ENCODE measurements around the gene THOC6. TPM values are rescaled to one million over a fixed set of nuclear protein-coding genes. Genes with fewer than 3 reads are reported as not detected.

The THOC6 gene
- total RNA-seq, 6 experiments from 2014 or later = 7.7 to 15.7 (median 9.7) TPM

- intact Hi-C loops (cut with DNase I) = no loop called here
These were observed 2.2 kb upstream of the THOC6 start for GRCh38 chr16:3021449-3022207.

GRCh38 chr16:3022208-3022683 lies 1.6 kb upstream of the THOC6 start:
- ATAC-seq = peak in 1 of 4 donors; percentile 31
- H3K36me3 ChIP-seq = peaks cover 0 to 6% (median 0%) of the 10 kb centered on the region in 4 donors
- peak overlapping the region in 1 of 3 donors; percentile 84 for H3K4me3 ChIP-seq
- TF ChIP-seq POLR2A (IDR thresholded peaks at IDR 0.05) = no peak
- TF ChIP-seq CTCF (IDR thresholded peaks at IDR 0.05) = no peak
- no peaks in the 10 kb centered on the region for H3K27me3 ChIP-seq
- DNase-seq = peak in 1 of 3 donors; percentile 85
- peaks cover 0 to 28% (median 14%) of the 10 kb centered on the region in 4 donors for H3K4me1 ChIP-seq
- intact Hi-C loops (cut with DNase I) = no loop called here
- H3K27ac ChIP-seq = peak overlapping the region; percentile 84 to 95 (median 91)
- WGBS (ENCODE audit: insufficient coverage, low coverage, low lambda C conversion rate, missing lambda C conversion rate) = 60% methylated on average over 4 of the region's 8 CpGs
- H3K9me3 ChIP-seq = no peaks in the 10 kb centered on the region

More at GRCh38 chr16:3021449-3022207, 2.2 kb upstream of the THOC6 start:
- ATAC-seq = peak; percentile 41 to 52 (median 46)
- Histone ChIP-seq H3K36me3 (peaks cover 0 to 6% (median 0%) of the 10 kb centered on the region in 4 donors), H3K27me3 (no peaks in the 10 kb centered on the region), H3K4me1 (peaks cover 0 to 28% (median 14%) of the 10 kb centered on the region in 4 donors), H3K27ac (peak overlapping the region; percentile 84 to 95 (median 91)), H3K4me3 (peak overlapping the region; percentile 64 to 84 (median 74)), H3K9me3 (no peaks in the 10 kb centered on the region)
- DNase-seq = peak; percentile 80 to 88 (median 83)
- WGBS (ENCODE audit: insufficient coverage, low coverage, low lambda C conversion rate, missing lambda C conversion rate) = 9% methylated on average over 11 of the region's 25 CpGs
- TF ChIP-seq CTCF (IDR thresholded peaks at IDR 0.05) (peak in 3 of 4 donors; percentile 32 to 37 (median 37)), POLR2A (IDR thresholded peaks at IDR 0.05) (no peak)

DNA sequence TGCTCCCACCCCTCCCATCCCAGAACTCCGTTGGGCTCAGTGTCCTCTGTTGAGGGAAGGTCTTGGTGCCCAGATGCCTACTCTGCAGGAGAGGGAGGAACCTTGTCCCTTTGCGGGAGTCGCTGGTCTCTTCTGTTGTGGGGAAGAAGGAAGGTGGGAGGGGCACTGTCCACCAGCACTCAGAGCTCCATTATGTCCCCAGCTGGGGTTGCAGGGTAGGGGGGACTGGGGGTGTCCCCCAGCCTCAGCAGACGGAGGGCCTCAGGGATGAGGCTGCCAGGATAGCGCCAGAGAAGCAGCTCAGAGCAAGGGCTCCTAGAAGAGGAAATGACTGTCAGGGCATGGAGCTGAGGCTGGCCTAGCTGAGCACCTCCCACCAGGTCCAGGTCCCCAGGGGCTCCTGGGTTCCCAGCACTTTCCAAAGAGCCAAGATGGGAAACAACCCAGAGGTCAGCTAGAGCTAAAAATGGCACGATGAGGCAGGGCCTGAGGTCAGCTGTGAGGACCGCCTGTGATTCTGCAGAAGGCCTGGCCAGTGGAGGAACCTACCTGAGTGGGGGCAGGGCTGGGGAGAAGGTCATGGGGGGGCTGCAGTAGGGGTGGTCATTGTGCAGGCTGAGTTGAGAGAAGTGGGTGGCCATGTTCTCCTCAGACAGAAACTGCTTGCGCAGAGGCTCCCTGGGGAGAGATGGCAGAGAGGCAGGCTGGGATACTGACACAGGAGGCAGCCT lies 986 bp upstream of the THOC6 start:
- DNase-seq = no peak
- intact Hi-C loops (cut with DNase I) = no loop called here
- peaks cover 0 to 30% (median 14%) of the 10 kb centered on the region in 4 donors for H3K4me1 ChIP-seq

GRCh38 chr16:3023415-3023668 lies 493 bp upstream of the THOC6 start:
- WGBS (ENCODE audit: insufficient coverage, low coverage, low lambda C conversion rate, missing lambda C conversion rate) = no CpG with 5 or more reads among the region's 6 CpGs
- H3K9me3 ChIP-seq = no peaks in the 10 kb centered on the region
- ATAC-seq (peak in 1 of 4 donors; percentile 2), DNase-seq (peak in 1 of 3 donors; percentile 76)
- peak overlapping the region; percentile 59 to 76 (median 67) for H3K4me3 ChIP-seq
- TF ChIP-seq POLR2A (IDR thresholded peaks at IDR 0.05) (no peak), CTCF (IDR thresholded peaks at IDR 0.05) (no peak)
- H3K27ac ChIP-seq = peak overlapping the region; percentile 82 to 95 (median 91)
- H3K4me1 ChIP-seq = peaks cover 0 to 33% (median 14%) of the 10 kb centered on the region in 4 donors
- intact Hi-C loops (cut with DNase I) = no loop called here
- H3K36me3 ChIP-seq = peaks cover 0 to 6% (median 0%) of the 10 kb centered on the region in 4 donors
- H3K27me3 ChIP-seq = no peaks in the 10 kb centered on the region

More for the DNA sequence above, 986 bp upstream of the THOC6 start:
- peaks cover 0 to 6% (median 0%) of the 10 kb centered on the region in 4 donors for H3K36me3 ChIP-seq
- no peaks in the 10 kb centered on the region for H3K27me3 ChIP-seq
- peak overlapping the region in 2 of 3 donors; percentile 59 to 67 for H3K4me3 ChIP-seq
- peak in 1 of 4 donors; percentile 0 for ATAC-seq
- H3K9me3 ChIP-seq = no peaks in the 10 kb centered on the region
- 49% methylated on average over 7 of the region's 8 CpGs for WGBS (ENCODE audit: insufficient coverage, low coverage, low lambda C conversion rate, missing lambda C conversion rate)
- TF ChIP-seq CTCF (IDR thresholded peaks at IDR 0.05) (peak in 1 of 4 donors; percentile 2), POLR2A (IDR thresholded peaks at IDR 0.05) (no peak)
- peak overlapping the region; percentile 84 to 95 (median 91) for H3K27ac ChIP-seq
